ENCODE data around the gene TMLHE. TPM values are rescaled to one million over a fixed set of nuclear protein-coding genes. Genes with fewer than 3 reads are reported as not detected.
"Not testable (repeated sequence)": the region's sequence is repeated elsewhere in the genome, so short reads cannot be mapped to it uniquely, and the experiment has no call there.

Gene TMLHE
- total RNA-seq, 2 donors from 2014 or later = 15.8 to 15.9 TPM

GRCh38 chrX:155527023-155527422 is 85.7 kb downstream of the TMLHE start:
- intact Hi-C loops (cut with DNase I) = not testable (repeated sequence)

GRCh38 chrX:155514225-155514624 is 98.5 kb downstream of the TMLHE start:
- intact Hi-C loops (cut with DNase I) = no loop called here
- no peak for DNase-seq (ENCODE audit: low spot score)

More at GRCh38 chrX:155527023-155527422, 85.7 kb downstream of the TMLHE start:
- not testable (repeated sequence) for DNase-seq (ENCODE audit: low spot score)

GRCh38 chrX:155505296-155505695 is 107.5 kb downstream of the TMLHE start:
- intact Hi-C loops (cut with DNase I) = no loop called here
- DNase-seq (ENCODE audit: low spot score) = no peak

DNA sequence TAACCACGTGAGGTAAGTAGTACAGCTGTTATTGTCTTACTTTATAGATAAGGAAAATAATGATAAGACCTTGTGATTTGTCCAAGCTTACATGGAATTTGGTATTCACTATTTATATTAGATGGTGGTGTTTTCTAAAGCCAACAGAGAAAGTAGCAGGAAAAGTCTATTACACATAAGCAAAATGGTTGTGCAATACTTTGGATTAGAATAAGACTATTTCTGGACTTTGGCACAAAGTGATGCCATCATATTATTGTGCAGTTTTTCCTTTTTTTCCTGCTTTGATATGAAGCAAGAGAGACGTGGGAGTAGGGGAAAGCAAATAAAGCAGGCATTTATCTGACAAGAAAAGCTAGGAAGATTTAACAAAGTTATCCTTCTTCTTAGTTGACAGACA is 117.6 kb downstream of the TMLHE start:
- DNase-seq (ENCODE audit: low spot score); intact Hi-C loops (cut with DNase I): not testable (repeated sequence)

GRCh38 chrX:155491421-155491820 is 121.3 kb downstream of the TMLHE start:
- DNase-seq (ENCODE audit: low spot score); intact Hi-C loops (cut with DNase I): not testable (repeated sequence)

- DNase-seq (ENCODE audit: low spot score); intact Hi-C loops (cut with DNase I): not testable (repeated sequence)
Observed at GRCh38 chrX:155477136-155477535, 135.6 kb downstream of the TMLHE start.

- DNase-seq (ENCODE audit: low spot score); intact Hi-C loops (cut with DNase I): not testable (repeated sequence)
Observed at GRCh38 chrX:155466269-155466938, 146.3 kb downstream of the TMLHE start.

- intact Hi-C loops (cut with DNase I); DNase-seq (ENCODE audit: low spot score): not testable (repeated sequence)
Observed at GRCh38 chrX:155460501-155460900, 152.3 kb downstream of the TMLHE start.

DNA sequence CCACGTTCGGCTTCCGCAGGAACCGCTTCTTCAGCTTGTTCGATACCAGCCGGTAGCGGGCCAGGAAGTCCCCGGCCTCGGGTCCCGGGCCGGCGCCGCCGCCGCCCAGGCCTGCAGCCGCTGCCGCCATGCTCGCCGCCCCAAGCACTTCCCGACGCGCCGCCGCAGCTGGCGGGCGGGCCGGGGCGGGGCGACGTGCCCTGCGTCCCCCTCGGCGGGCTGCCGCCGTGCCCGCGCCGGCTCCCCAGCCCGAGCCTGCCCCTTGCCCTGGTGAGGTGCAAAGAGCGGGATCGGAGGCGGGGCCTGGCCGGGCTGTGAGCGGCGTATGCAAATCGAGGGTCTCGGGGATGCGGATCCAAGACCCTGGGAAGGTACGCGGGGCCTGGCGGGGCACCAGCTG is 154.3 kb downstream of the TMLHE start, which contains the start of gene F8A3:
F8A3 (minus strand) TSS at position 150 of the 400 bp plus-strand sequence; CDS start at position 130, 20 bp downstream.
- DNase-seq (ENCODE audit: low spot score); intact Hi-C loops (cut with DNase I): not testable (repeated sequence)

DNA sequence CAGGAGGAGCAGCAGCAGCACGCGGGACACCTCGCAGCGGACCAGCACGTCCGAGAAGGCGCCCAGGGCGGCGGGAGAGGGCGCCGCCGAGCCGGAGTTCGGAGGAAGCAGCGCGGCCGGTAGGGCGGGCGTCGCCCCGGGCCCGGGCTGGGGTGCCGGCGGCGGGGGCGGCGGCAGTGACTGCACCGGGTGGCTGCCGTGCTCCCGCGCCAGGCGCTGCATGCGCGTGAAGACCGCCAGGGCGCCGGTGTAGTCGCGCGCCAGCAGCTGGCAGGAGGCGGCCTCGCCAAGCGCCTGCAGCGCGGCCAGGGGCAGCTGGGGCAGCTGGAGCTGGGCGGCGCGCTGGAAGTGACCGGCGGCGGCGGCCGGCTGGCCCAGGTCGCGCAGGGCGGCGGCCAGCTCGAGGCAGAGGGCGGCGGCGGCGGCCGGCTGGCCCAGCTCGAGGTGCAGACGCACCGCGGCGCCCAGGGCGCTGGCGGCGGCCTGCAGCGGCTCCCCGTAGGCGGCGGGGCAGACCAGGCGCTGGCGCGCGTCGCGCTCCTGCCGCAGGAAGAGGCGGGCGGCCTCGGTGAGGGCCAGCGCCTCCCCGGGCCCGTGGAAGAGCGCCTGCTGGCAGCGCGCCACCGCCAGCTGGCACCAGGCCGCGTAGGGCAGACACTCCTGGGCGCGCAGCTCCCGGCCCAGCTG is 154.8 kb downstream of the TMLHE start:
- intact Hi-C loops (cut with DNase I); DNase-seq (ENCODE audit: low spot score): not testable (repeated sequence)

DNA sequence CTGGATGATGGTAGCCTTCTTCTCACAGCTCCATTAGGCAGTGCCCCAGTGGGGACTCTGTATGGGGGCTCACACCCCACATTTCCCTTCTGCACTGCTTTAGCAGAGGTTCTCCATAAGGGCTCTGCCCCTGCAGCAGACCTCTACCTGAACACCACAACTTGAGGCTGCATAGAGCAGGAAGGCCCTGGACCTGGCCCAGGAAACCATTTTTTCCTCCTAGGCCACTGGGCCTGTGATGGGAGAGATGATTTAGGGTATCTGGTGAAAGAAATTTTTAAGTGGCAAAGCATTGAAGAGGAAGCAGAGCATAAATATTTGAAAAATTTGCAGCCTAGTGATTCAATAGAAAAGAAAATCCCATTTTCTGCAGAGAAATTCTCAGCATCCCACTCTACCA is 171.7 kb downstream of the TMLHE start:
- no peak for DNase-seq (ENCODE audit: low spot score)
- intact Hi-C loops (cut with DNase I) = no loop called here

Small RNA genes within 50 kb of the gene (microRNA-seq; reads per million reads assigned to microRNA genes)
- 0 reads per million in 2 donors for gene MIR1184-3 (ENCODE audit: borderline microRNAs expressed in 2 of 2)

Other genes with a start within 250 kb of the TMLHE start
- not detected for gene F8A2, start 230.9 kb downstream of the TMLHE start, total RNA-seq
- gene F8A3, start 154.3 kb downstream of the TMLHE start, total RNA-seq = 1 to 10 TPM; 3.5 to 7.1 TPM
- 1 to 10 TPM; 1.1 to 1.7 TPM for gene SPRY3, start 366 bp downstream of the TMLHE start, total RNA-seq

Measured in posterior vena cava (tissue), 2 donors.